Suprapubic skin (tissue), 3 donors: ENCODE data around the gene HOXB4.

Source experiments
- POLR2A ChIP-seq, 2 donors: fragments of 450-650 bp; IDR thresholded peaks; one replicate each; pipeline ENCODE4 v1.6.1; 2017; ENCODE audit warnings: antibody characterized with exemption in 2 of 2, mild to moderate bottlenecking in 2 of 2, moderate library complexity in 2 of 2
- TF ChIP-seq, protein P1 (sequence below), 2 donors: fragments of 200-600 bp in 1 of 2; fragments of 450-650 bp in 1 of 2; sonication (generic) in 1 of 2; IDR thresholded peaks; one replicate each; pipeline ENCODE4 v1.5.1; 2016 to 2019; ENCODE audit warnings: antibody characterized with exemption in 2 of 2, mild to moderate bottlenecking in 1 of 2, moderate library complexity in 1 of 2

DNA sequence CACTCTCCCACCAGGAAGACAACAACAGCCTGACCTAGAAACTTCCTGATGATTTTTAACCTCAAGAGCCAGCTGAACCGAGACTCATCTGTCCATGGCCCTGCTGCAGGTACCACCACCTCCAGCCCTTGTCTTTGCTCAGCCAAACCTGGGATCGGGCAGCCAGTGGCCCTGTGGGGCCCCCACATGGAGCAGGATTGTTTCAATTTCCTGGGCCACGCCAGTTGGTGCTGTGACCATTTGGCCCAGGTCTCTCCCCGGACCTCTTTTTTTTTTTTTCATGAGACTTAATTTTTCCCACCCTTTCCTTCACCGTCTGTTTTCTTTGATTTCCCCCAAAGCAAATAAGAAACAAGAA lies 25.0 kb downstream of the HOXB4 start:
- TF ChIP-seq, protein P1, sequence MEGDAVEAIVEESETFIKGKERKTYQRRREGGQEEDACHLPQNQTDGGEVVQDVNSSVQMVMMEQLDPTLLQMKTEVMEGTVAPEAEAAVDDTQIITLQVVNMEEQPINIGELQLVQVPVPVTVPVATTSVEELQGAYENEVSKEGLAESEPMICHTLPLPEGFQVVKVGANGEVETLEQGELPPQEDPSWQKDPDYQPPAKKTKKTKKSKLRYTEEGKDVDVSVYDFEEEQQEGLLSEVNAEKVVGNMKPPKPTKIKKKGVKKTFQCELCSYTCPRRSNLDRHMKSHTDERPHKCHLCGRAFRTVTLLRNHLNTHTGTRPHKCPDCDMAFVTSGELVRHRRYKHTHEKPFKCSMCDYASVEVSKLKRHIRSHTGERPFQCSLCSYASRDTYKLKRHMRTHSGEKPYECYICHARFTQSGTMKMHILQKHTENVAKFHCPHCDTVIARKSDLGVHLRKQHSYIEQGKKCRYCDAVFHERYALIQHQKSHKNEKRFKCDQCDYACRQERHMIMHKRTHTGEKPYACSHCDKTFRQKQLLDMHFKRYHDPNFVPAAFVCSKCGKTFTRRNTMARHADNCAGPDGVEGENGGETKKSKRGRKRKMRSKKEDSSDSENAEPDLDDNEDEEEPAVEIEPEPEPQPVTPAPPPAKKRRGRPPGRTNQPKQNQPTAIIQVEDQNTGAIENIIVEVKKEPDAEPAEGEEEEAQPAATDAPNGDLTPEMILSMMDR (IDR thresholded peaks at IDR 0.05), result no peak
- TF ChIP-seq POLR2A (IDR thresholded peaks at IDR 0.05), result no peak
